HG03095 (cell line): ENCODE results near the gene GOLGA7B.
A peak's percentile ranks its signal among the peaks of the same experiment; 100 is the strongest.

Experiments used
- ATAC-seq: cut with Tn5 transposase; IDR thresholded peaks from one replicate; pipeline ENCODE4 v1.9.1; 2021; ENCODE audit warnings: moderate library complexity; ENCODE audit not compliant: unreplicated experiment

GOLGA7B gene

DNA sequence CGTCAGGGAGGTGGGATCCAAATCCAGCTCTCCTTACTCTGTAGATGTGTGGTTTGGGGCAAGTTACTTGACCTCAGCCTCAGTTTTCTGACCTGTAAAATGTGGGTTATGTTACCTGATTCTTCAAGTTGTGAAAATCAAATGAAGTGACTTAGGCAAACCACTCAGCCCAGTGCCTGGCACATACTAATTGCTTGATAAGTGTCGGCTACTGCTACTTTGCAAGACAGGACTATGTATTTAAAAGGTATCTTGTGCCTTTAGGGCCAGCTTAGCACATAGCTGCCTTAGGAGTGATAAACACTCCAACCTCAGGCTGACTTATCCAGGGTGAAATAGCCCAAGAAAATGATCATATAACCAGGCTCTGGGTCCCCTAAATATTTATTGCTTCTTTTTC, 42.9 kb downstream of the GOLGA7B start:
- ATAC-seq = no peak

GRCh38 chr10:97892939-97893338, 43.3 kb downstream of the GOLGA7B start:
- ATAC-seq = no peak

DNA sequence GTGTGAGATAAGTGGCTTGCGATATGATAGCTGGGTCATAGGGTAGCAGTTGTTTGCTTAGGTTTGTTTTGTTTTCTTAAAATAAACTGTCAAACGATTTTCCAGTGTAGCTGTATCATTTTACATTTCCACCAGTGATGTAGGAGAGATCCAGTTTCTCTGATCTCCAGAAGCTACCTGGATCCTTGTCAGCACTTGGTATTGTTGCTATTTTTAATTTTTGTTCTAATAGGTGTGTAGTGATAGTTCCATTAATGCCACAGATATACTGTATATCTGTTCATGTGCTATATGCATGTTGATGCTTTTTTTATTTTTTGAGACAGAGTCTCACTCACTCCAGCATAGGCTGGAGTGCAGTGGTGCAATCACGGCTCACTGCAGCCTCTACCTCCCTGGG, 44.4 kb downstream of the GOLGA7B start:
- no peak for ATAC-seq

DNA sequence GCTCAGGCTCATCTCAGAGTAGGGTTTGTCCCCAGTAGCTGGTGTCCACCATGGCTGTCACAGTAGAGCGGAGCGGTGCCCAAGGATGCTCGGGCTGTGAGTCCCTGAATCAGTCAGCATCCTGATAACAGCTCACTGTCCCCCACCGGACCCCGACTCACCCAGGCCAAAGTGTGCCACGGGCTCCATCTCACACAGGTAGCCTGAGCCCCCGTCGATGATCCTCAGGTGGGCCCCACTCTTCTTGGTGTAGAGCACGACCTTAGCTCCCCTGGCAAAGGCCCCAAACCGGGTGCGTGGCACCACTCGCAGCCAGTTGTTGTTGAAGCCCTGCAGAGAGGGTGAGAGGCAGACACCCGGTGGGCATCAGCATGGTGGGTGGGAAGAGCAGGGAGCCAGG, 45.4 kb downstream of the GOLGA7B start:
- ATAC-seq = no peak

GRCh38 chr10:97895915-97896314, 46.3 kb downstream of the GOLGA7B start:
- ATAC-seq = no peak

GRCh38 chr10:97896756-97897358, 47.2 kb downstream of the GOLGA7B start:
- no peak for ATAC-seq

DNA sequence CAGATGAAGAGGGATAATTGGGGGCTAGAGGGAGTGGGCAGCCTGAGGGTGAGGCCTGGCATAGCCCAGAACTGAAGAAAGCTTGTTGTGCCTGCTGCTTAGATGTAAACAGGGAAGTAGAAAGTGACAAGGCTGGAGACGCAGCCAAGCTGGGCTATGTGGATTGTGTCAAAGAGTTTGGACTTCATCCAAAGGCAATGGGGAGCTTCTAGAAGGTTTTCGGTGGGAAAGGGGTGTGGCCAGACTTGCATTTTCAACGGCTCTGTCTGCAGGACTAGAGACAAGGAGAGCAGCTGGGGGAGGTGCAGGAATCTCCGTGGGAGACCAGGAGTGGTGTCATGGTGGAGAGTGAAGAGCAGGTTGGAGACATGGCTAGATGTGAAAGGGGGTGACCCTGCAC, 48.8 kb downstream of the GOLGA7B start:
- ATAC-seq = no peak

- no peak for ATAC-seq
Measured at GRCh38 chr10:97901381-97901780, 51.7 kb downstream of the GOLGA7B start.

DNA sequence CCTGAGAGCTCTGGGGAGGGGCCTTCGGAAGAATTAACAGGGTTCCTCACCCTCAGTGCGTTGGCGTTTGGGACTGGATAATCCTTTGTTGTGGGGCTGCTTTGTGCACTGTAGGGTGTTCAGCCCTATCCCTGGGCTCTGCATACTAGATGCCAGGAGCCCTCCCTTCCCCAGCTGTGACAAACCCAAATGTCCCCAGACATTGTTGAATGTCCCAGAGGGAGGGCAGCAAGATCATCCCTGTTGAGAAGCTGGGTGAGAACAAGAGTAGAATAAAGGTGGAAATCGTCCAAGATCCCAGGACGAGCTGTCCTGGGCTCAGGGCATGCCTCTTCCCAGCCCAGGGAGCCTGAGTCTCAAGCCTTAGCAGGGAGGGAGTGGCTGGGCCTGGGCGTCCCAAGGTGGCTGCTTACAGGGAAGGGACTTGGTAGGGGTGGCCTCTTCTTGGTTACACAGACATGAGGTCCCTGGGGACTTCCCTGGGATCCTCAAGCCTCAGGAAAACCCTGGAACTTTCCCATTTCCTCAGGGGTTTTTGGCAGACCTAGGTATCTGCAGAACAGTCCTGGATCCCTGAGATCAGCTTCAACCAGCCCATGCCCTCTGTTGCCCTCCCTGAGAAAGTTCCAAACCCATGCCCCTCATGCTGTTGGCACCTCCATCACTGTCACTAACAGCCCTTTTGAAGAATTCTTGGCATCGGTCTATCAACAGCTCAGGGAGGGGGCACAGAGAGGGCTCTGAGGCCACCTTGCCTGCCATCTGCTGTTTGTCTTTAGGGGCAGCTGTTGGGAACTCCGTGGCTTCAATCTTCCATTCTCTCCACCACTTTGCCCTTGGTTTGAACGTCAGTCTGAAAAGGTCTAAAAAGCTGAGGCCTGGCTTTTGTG, 53.7 kb downstream of the GOLGA7B start:
- no peak for ATAC-seq

GRCh38 chr10:97904018-97904381, 54.4 kb downstream of the GOLGA7B start:
- ATAC-seq = no peak

DNA sequence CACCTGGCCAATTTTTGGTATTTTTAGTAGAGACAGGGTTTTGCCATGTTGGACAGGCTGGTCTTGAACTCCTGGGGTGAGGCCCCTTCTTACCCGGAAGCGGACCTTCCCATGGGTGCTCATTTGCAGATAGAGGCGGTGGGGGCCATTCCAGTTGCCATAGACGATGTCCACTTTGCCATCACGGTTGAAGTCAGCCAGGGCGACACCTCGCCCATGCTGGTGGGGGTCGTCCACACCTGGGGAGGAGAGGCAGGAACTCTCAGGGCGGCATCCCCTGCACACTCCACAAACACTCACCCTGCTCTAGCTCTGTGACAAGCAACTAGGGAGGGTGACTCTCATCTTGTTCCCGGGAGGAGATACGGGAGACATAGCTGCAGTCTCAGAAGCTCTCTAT, 54.9 kb downstream of the GOLGA7B start:
- no peak for ATAC-seq

GRCh38 chr10:97905276-97905675, 55.6 kb downstream of the GOLGA7B start:
- ATAC-seq = no peak

DNA sequence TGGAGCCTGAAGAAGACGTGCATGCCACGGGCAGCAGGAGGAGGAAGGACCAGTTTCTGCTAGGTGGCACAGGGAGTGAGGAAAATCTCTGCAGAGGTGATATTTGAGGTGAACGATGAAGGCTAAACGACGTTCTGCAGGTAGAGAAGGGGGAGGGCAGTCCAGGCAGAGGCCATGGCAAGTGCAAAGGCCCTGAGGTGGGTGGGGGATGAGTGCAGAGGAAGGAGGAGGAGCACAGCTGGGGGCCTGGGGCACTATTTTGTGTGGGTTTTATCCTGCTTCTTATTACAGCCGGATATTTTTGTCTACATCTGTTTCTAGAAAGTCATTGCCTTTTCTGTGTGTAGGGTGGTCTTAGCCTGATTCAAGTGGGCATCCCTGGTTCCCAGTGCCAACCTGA, 57.6 kb downstream of the GOLGA7B start:
- ATAC-seq = no peak

DNA sequence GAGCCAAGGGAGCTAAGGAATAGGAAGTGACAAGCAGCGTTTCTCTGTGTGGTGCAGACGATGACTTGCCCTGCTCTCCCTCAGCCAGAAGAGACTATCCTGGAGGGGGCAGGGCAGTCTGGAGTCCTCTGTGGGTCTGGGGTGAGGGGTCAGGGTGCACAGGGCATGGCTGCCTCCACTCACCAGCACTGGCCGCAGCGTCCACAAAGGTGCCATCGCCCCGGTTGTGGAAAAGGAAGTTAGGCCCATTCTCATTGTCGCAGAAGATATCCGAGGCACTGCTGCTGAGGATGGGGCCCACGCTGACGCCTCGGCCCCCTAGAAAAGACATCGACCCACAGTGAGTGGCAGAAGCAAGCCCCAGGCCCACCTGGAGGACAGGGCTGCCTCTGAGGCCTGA, 58.2 kb downstream of the GOLGA7B start:
- no peak for ATAC-seq

DNA sequence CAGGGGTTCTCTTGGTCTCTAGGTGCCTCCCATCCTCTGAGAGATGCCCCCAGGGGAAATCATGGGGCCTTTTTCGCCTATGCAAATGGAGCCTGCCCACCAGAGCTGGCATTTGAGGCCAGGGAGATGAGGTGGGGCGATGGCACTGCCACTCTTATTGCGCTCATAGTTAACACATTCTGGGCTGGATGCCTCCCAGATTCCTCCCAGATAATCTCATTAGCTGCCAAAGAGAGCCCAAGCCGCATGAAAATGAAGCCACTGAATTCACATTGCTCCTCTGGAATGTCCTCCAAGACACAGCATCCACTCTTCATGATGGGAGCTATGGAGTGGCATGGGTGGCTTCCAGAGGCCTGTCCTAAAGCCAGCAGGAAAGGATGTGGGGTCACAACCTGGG, 61.0 kb downstream of the GOLGA7B start:
- ATAC-seq = no peak

DNA sequence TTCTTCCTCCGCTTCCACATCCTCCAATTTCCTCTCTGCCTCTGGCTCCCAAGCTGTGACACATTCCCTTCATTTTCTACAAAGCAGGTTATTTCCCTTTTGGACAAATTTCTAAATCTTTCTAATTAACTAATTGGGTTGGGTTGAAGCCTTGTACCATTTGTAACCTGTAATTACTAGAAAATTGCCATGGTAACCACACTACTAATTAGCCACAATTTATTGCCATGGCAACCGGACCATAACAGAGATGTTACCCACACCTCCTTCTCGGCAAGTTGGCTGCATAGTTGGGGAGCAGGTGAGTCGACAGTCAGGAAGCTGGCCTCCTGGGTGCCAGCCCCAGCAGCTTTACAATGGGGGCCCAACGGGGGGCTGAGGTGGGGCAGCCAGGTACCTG, 61.6 kb downstream of the GOLGA7B start:
- ATAC-seq = no peak

- ATAC-seq = no peak
Measured at GRCh38 chr10:97913193-97913592, 63.5 kb downstream of the GOLGA7B start.

DNA sequence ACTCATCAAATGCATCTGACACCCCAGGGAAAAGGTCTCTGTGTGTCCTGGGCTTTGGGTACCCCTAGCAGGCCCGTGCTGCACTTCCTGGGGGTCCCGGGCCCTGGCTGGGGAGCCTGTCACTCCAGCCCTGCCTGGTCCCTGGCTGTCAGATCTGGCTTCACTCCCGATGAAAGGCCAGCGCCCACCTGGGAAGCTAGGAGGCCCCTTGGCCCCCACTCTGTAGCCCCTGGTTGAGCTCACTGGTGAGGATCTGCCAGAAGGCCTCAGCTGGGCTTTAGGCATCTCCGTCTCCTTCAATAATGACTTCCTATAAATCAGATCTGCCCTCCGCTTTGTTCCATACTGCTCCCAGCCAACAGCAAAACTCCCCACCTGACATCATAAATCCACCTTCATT, 64.0 kb downstream of the GOLGA7B start:
- ATAC-seq = no peak

- no peak for ATAC-seq
Measured at GRCh38 chr10:97914171-97914836, 64.7 kb downstream of the GOLGA7B start.

DNA sequence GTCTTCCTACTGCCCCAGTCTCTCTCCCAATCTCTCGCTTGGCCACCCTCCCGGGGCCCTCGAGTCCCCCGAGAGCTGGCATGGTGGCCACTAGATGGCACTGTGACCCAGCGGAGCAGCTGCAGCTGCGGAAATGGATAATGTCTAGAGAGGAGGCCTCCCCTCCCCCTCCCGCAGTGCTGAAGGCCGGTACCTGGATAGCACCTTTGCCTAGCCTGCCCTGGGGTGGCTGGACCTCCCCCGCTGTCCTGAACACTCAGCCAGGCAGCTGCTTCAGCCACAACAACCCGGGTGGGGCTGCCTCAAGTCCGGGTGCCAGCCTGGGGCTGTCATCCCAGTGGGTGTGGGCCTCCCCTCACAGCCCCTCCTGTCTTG, 65.2 kb downstream of the GOLGA7B start:
- ATAC-seq = peak; percentile 62

DNA sequence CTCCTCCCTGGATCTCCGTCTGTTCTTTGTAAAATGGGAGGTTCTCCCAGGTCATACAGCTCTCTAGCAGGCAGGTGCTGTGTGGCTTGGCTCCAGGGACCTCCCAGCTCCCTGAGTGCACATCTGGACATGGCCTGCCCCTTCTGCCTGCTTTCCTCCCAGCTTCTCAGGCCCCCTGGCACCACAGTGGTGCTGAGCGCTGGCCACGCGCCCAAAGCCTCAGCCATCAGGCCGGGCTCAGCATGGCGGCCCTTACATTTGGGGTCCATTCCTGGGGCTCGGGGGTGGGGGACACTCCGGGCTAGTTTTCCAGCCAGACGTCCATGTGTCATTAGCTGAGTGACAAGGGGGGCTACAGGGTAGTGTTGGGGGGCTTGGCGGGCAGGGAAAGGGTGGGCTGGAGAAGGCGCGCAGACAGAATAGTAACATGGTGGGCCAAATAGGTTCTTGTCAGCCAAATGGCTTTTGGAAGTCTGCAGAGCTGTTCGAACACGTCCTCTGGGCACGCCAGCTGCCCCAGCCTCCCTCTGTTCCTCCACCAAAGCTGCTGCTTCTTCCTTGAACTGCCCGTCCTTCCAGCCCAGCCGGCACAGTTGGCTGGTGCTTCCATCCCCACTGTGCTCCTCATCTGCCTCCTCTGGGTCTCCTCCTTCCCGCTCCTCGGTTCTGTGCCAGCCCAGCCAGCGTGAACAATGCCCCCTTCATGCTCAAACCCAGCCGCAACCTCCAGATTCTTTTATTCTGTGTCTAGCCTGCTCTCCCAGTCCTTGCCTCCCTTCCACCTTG, 65.9 kb downstream of the GOLGA7B start:
- no peak for ATAC-seq
